Omental fat pad (tissue), 4 donors: ENCODE data around the gene WDR27. TPM values are rescaled to one million over a fixed set of nuclear protein-coding genes. Genes with fewer than 3 reads are reported as not detected.

ENCODE experiments used
- ATAC-seq: fragments of 150-250 bp; one replicate; pipeline ENCODE4 v1.9.1; 2016; ENCODE audit warnings: mild to moderate bottlenecking, moderate library complexity; ENCODE audit not compliant: low FRiP score
- DNase-seq: peaks from one replicate; pipeline ENCODE4 v3.0.0-alpha.2; 2019; ENCODE audit warnings: low spot score
- total RNA-seq, 4 donors: library from RNA; depleted of rRNA; stranded (reverse); fragments of >200 nt; gene quantifications; one replicate each; pipeline ENCODE4 v1.1.0, GENCODE V29; 2016
- TF ChIP-seq, protein P1 (sequence below), 3 donors: fragments of 450-650 bp; IDR thresholded peaks; one replicate each; pipeline ENCODE4 v1.5.1; 2016 to 2017; ENCODE audit warnings: antibody characterized with exemption in 3 of 3, mild to moderate bottlenecking in 3 of 3, moderate library complexity in 2 of 3

WDR27 gene
- total RNA-seq, 4 donors from 2014 or later, result 18.9 to 35.9 (median 21.7) TPM

DNA sequence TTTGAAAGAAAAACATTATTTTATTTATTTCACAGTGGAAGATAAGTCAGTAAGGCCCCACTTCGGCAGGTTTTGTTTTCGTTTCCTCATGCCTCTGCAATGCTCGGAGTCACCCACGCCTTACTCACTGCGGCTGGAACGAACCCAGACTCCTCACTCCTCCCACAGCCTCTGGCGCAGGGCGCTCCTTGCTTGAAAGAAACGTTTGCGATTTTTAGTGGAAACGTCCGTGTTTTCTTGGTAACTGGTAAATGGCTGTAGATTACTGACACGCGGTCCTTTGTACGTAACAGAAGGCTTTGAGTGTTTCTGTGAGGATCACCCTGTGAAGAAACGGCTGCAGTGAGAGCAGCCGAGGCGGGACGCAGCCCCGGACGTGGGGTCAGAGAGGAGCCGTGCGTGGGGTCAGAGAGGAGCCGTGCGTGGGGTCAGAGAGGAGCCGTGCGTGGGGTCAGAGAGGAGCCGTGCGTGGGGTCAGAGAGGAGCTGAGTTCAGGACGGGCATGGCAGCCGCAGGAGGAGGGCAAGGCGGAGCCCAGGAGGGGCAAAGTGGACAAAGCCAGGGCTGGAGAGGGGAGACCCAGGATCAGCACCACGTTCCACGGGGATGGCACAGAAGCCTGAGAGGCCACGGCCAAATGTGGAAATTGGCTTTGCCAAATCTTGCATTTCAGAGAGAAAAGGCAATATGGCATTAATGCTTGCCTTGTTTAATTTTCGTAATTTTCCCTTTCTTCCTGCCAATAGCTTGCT is 249.5 kb downstream of the WDR27 start:
- TF ChIP-seq, protein P1, sequence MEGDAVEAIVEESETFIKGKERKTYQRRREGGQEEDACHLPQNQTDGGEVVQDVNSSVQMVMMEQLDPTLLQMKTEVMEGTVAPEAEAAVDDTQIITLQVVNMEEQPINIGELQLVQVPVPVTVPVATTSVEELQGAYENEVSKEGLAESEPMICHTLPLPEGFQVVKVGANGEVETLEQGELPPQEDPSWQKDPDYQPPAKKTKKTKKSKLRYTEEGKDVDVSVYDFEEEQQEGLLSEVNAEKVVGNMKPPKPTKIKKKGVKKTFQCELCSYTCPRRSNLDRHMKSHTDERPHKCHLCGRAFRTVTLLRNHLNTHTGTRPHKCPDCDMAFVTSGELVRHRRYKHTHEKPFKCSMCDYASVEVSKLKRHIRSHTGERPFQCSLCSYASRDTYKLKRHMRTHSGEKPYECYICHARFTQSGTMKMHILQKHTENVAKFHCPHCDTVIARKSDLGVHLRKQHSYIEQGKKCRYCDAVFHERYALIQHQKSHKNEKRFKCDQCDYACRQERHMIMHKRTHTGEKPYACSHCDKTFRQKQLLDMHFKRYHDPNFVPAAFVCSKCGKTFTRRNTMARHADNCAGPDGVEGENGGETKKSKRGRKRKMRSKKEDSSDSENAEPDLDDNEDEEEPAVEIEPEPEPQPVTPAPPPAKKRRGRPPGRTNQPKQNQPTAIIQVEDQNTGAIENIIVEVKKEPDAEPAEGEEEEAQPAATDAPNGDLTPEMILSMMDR (IDR thresholded peaks at IDR 0.05), result no peak
- DNase-seq, result peak; percentile 46
- ATAC-seq, result peak; percentile 87

DNA sequence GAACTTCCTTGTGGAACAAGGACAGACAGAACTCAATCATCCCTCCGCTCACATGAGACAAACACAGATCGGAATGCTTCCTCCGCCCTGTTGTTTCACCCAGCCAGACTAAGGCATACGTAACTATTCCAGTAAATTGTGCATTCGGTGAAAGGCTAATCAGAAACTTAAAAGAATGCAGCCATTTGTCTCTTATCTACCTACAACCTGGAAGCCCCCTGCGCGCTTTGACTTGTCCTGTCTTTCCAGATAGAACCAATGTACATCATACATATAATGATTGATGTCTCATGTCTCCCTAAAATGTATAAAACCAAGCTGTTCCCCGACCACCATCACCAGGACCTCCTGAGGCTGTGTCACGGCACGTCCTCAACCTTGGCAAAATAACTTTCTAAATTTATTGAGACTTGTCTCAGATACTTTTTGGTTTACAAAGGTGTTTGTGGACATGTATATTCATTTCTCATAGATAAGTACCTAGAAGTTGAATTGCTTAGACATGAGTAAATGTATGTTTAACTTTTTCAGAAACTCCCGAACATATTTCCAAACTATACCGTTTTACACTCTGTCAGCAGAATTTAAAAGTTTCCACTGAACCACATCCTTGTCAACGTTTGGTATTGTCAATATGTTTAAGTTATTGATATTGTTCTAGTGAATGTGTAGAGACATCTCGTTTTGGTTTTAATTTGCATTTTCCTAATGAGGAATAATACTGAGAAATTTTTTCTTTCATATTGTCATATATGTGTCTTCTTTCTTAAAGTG is 250.6 kb downstream of the WDR27 start:
- ATAC-seq, result no peak
- DNase-seq, result no peak
- TF ChIP-seq, protein P1 (IDR thresholded peaks at IDR 0.05), result no peak

GRCh38 chr6:169450097-169450496 is 251.7 kb downstream of the WDR27 start:
- TF ChIP-seq, protein P1 (IDR thresholded peaks at IDR 0.05), result no peak
- DNase-seq (no peak), ATAC-seq (no peak)

- TF ChIP-seq, protein P1 (IDR thresholded peaks at IDR 0.05), result no peak
- DNase-seq (no peak), ATAC-seq (no peak)
These were observed 252.6 kb downstream of the WDR27 start for GRCh38 chr6:169449221-169449620.

DNA sequence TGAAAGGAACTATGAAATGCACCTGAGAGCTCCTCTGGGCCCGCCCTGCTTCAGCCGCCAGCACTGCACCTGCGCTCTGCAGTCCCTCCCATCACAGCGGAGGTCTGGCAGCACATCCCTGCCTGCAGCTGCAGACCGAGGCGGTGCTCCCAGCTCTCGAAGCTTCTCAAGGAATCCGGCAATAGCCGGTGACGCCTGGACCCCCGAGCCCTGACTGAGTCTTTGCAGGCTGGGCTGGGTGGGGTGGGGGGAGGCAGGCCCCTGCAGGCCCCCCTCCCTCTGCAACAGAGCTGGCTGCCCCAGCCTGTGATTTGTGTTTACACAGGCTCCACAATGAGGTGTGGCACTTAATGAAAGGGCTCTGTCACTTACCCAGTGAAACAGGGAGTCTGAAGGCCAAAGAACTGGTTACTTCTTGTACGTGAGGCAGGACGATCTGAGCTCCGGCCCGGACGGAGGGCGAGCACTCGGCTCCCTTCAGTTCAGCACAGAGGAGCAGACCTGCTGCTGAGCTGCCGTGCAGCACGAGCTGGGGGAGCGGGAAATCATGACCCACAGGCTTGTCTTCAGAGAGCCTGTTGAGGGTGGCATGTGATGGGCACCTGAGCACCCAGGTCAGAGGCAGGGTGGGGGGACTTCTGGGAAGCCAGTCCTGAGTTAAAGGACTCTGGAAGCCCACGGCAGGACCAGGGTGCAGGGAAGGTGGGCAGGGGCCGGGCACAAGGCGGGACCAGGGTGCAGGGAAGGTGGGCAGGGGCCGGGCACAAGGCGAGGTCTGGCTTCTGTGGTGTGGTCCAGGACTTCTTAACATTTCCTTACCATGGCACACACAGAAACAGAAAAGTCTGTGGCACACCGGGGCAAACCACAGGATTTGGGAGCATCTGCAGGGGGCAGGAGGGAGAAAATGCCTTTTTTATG is 255.9 kb downstream of the WDR27 start:
- ATAC-seq, result no peak
- no peak for DNase-seq
- TF ChIP-seq, protein P1 (IDR thresholded peaks at IDR 0.05), result no peak

- TF ChIP-seq, protein P1 (IDR thresholded peaks at IDR 0.05), result no peak
- DNase-seq (no peak), ATAC-seq (no peak)
These were observed 256.6 kb downstream of the WDR27 start for GRCh38 chr6:169445227-169445626.
